K562 (cell line): ENCODE results near the gene SIPA1L2. TPM values are rescaled to one million over a fixed set of nuclear protein-coding genes. Genes with fewer than 3 reads are reported as not detected.

ENCODE experiments used
- ATAC-seq: fragments of 200-7000 bp; cut with Tn5 transposase; 3 replicates; pipeline ENCODE4 v1.9.1; 2020; ENCODE audit warnings: moderate library complexity
- BruUV-seq: library from RNA; stranded (reverse); fragments of 400-500 nt; replicated peaks from 2 replicates; lab custom pipeline; 2021; lab: Mats Ljungman, UMichigan
- CTCF ChIA-PET: fragments of 300-600 bp; formaldehyde crosslinking; extraction: SDS; loops from one replicate; lab custom pipeline; 2021; ENCODE audit warnings: low intra/inter-chr PET ratio; lab: Yijun Ruan, JAX
- POLR2A ChIA-PET: fragments of 300-600, 350-650 bp; sonication (Branson Sonifier 250); formaldehyde crosslinking; extraction: SDS; loops from one replicate; lab custom pipeline; 2021; ENCODE audit warnings: antibody characterized with exemption, inconsistent platforms; lab: Yijun Ruan, JAX
- DNase-seq, 4 experiments: peaks; one replicate each; pipeline versions ENCODE4 v3.0.0 to v3.0.0-alpha.2; 2011 to 2018; ENCODE audit warnings: low spot score in 3 of 4, mixed read lengths in 3 of 4; ENCODE audit errors: extremely low read depth in 1 of 4
- FAIRE-seq: peaks from 2 replicates; lab custom pipeline; 2011; peaks lifted over from hg19 to GRCh38; lab: Jason Lieb, UNC
- H2AFZ ChIP-seq: 2 replicates; pipeline ENCODE4 v1.6.0; 2011; ENCODE audit warnings: low read depth, low read length, control low read depth, inconsistent platforms
- H3K27ac ChIP-seq: fragments of 200-600 bp; 3 replicates; pipeline ENCODE4 v1.8.0; 2011; ENCODE audit warnings: low read depth, mild to moderate bottlenecking, control low read depth, inconsistent platforms, low read length, moderate library complexity, mixed read lengths; ENCODE audit errors: extremely low read depth
- H3K27me3 ChIP-seq, 2 experiments: fragments of 300-600 bp in 1 of 2; 2 replicates in 1 of 2; 3 replicates in 1 of 2; pipeline versions ENCODE4 v1.6.0 to v1.8.0; 2011; ENCODE audit warnings: inconsistent platforms in 2 of 2, low read length in 2 of 2, mild to moderate bottlenecking in 1 of 2, mixed read lengths in 1 of 2, moderate library complexity in 1 of 2; ENCODE audit not compliant: control insufficient read depth in 2 of 2, insufficient read depth in 2 of 2
- H3K36me3 ChIP-seq: fragments of 300-600 bp; 3 replicates; pipeline ENCODE4 v1.8.0; 2011; ENCODE audit warnings: mild to moderate bottlenecking, low read length, inconsistent platforms; ENCODE audit not compliant: control insufficient read depth, insufficient read depth
- H3K4me1 ChIP-seq, 2 experiments: fragments of 200-600 bp in 1 of 2; replicated peaks in 1 of 2; 2 replicates in 1 of 2; 3 replicates in 1 of 2; pipeline versions ENCODE4 v1.5.1 to v1.8.0; 2011; ENCODE audit warnings: inconsistent platforms in 2 of 2, low read length in 2 of 2, mild to moderate bottlenecking in 1 of 2, mixed read lengths in 1 of 2, moderate library complexity in 1 of 2; ENCODE audit not compliant: control insufficient read depth in 2 of 2, insufficient read depth in 2 of 2
- H3K4me2 ChIP-seq: 2 replicates; pipeline ENCODE4 v1.6.1; 2011; ENCODE audit warnings: low read length, control low read depth, inconsistent platforms, mixed read lengths; ENCODE audit not compliant: insufficient read depth
- H3K4me3 ChIP-seq: fragments of 200-600 bp; sonication (generic), shearing (Covaris generic); 2 replicates; pipeline ENCODE4 v1.5.1; 2016; ENCODE audit warnings: control low read depth, inconsistent platforms
- H3K79me2 ChIP-seq: fragments of 200-600 bp; 3 replicates; pipeline ENCODE4 v1.8.0; 2011; ENCODE audit warnings: low read length, inconsistent platforms; ENCODE audit not compliant: control insufficient read depth, insufficient read depth
- H3K9ac ChIP-seq, 2 experiments: 2 replicates each; pipeline versions ENCODE4 v1.6.0 to v1.6.1; 2011; ENCODE audit warnings: low read depth in 2 of 2, low read length in 2 of 2, control low read depth in 1 of 2, inconsistent platforms in 1 of 2, mild to moderate bottlenecking in 1 of 2, mixed read lengths in 1 of 2; ENCODE audit not compliant: insufficient read depth in 1 of 2
- H3K9me1 ChIP-seq: one replicate; pipeline ENCODE4 v1.6.0; 2011; ENCODE audit warnings: inconsistent platforms, mild to moderate bottlenecking, low read length, moderate library complexity; ENCODE audit not compliant: control insufficient read depth, insufficient read depth
- H3K9me3 ChIP-seq: replicated peaks from 2 replicates; pipeline ENCODE4 v1.5.1; 2011; ENCODE audit warnings: low read depth, low read length, inconsistent platforms; ENCODE audit not compliant: control insufficient read depth, insufficient read depth
- H4K20me1 ChIP-seq: replicated peaks from 2 replicates; pipeline ENCODE4 v1.6.1; 2011; ENCODE audit warnings: low read length, inconsistent platforms, mixed read lengths; ENCODE audit not compliant: control insufficient read depth, insufficient read depth
- C11orf30 ChIP-seq: fragments of 450-650 bp; IDR thresholded peaks from 2 replicates; pipeline ENCODE4 v1.6.1; 2016; ENCODE audit warnings: low read depth, mild to moderate bottlenecking
- FOSL1 ChIP-seq: fragments of 200-800 bp; sonication (Bioruptor generic); conservative IDR thresholded peaks from 2 replicates; pipeline ENCODE4 v1.6.1; 2016; ENCODE audit warnings: missing genetic modification characterization, missing compliant biosample characterization
- GATAD2B ChIP-seq: fragments of 450-650 bp; IDR thresholded peaks from 2 replicates; pipeline ENCODE4 v1.6.1; 2017; ENCODE audit warnings: mild to moderate bottlenecking, borderline replicate concordance
- JUND ChIP-seq, 2 experiments: IDR thresholded peaks; 2 replicates in 1 of 2; 3 replicates in 1 of 2; pipeline ENCODE4 v1.6.1; 2011; ENCODE audit warnings: borderline replicate concordance in 2 of 2, low read depth in 2 of 2, low read length in 2 of 2, improper control_type of control experiment in 1 of 2, missing biosample characterization in 1 of 2, missing genetic modification characterization in 1 of 2, missing genetic modification reagents in 1 of 2
- L3MBTL2 ChIP-seq: fragments of 450-650 bp; IDR thresholded peaks from 2 replicates; pipeline ENCODE4 v1.6.1; 2016; ENCODE audit warnings: mild to moderate bottlenecking, moderate library complexity
- MIER1 ChIP-seq: fragments of 450-650 bp; IDR thresholded peaks from 2 replicates; pipeline ENCODE4 v1.6.1; 2016; ENCODE audit warnings: antibody characterized with exemption, mild to moderate bottlenecking, low read depth
- NFE2 ChIP-seq: IDR thresholded peaks from 2 replicates; pipeline ENCODE4 v1.6.1; 2014; ENCODE audit warnings: antibody characterized with exemption, low read depth
- NFE2L1 ChIP-seq: fragments of 450-650 bp; IDR thresholded peaks from 2 replicates; pipeline ENCODE4 v1.6.1; 2016; ENCODE audit warnings: missing genetic modification characterization, low read depth, mild to moderate bottlenecking, missing compliant biosample characterization, moderate library complexity, borderline replicate concordance
- WGBS: fragments of 100-300 bp; shearing (Covaris generic); methylation state at CpG from one replicate; pipeline ENCODE4 v1.1.6; 2016; ENCODE audit warnings: low coverage, mixed read lengths; ENCODE audit not compliant: insufficient coverage; ENCODE audit errors: missing lambda C conversion rate; 5-methylcytosine and 5-hydroxymethylcytosine counted together
- in situ Hi-C: fragments of 300-500 bp; cut with MboI; formaldehyde crosslinking; loops from 4 replicates; pipeline ENCODE4 v1.15.0; 2018; ENCODE audit warnings: inconsistent platforms, mixed read lengths
- intact Hi-C: fragments of 100-400 bp; cut with micrococcal nuclease; formaldehyde crosslinking; loops from 2 replicates; pipeline ENCODE4 v1.14.2; 2022
- polyA plus RNA-seq, 8 experiments: library from polyadenylated mRNA; depleted of rRNA in 4 of 8; stranded (reverse) in 5 of 8; unstranded in 3 of 8; fragments of >200 nt; fragmentation: Nextera tagmentation in 2 of 8; fragmentation: Illumina TruSeq in 1 of 8; extraction: Ambion mirVana in 2 of 8; extraction: Trizol in 1 of 8; gene quantifications; 2 replicates each; pipeline versions ENCODE4 v1.2.1 to v1.2.3, GENCODE V29; 2011 to 2014; ENCODE audit warnings: inconsistent platforms in 1 of 8, missing spikeins in 1 of 8
- total RNA-seq, 7 experiments: library from RNA; depleted of rRNA in 6 of 7; stranded (reverse); fragments of >200 nt in 6 of 7; fragmentation: Illumina TruSeq in 2 of 7; extraction: Trizol in 2 of 7; gene quantifications; 2 replicates each; pipeline versions ENCODE4 v1.2.1 to v1.2.3, GENCODE V29; 2011 to 2021; ENCODE audit warnings: low replicate concordance in 1 of 7
- TF ChIP-seq, protein P1 (sequence below), 2 experiments: fragments of 450-650 bp in 1 of 2; sonication (generic) in 1 of 2; formaldehyde crosslinking in 1 of 2; IDR thresholded peaks in 1 of 2; conservative IDR thresholded peaks in 1 of 2; 2 replicates each; pipeline versions ENCODE4 v1.6.1 to v1.8.1; 2016 to 2023; ENCODE audit warnings: mild to moderate bottlenecking in 2 of 2, moderate library complexity in 2 of 2, inconsistent platforms in 1 of 2, missing genetic modification reagents in 1 of 2
- TF ChIP-seq, protein P2 (sequence below): sonication (generic); formaldehyde crosslinking; IDR thresholded peaks from 2 replicates; pipeline ENCODE4 v1.8.0; 2023; ENCODE audit warnings: missing genetic modification reagents, mild to moderate bottlenecking, borderline replicate concordance

SIPA1L2 gene
- total and polyA plus RNA-seq, 9 of the 15 experiments (the other 6 are each of a cell fraction or from before 2014, with no cell fraction given): 0.04 to 0.22 (median 0.06) TPM; not detected in 5

DNA sequence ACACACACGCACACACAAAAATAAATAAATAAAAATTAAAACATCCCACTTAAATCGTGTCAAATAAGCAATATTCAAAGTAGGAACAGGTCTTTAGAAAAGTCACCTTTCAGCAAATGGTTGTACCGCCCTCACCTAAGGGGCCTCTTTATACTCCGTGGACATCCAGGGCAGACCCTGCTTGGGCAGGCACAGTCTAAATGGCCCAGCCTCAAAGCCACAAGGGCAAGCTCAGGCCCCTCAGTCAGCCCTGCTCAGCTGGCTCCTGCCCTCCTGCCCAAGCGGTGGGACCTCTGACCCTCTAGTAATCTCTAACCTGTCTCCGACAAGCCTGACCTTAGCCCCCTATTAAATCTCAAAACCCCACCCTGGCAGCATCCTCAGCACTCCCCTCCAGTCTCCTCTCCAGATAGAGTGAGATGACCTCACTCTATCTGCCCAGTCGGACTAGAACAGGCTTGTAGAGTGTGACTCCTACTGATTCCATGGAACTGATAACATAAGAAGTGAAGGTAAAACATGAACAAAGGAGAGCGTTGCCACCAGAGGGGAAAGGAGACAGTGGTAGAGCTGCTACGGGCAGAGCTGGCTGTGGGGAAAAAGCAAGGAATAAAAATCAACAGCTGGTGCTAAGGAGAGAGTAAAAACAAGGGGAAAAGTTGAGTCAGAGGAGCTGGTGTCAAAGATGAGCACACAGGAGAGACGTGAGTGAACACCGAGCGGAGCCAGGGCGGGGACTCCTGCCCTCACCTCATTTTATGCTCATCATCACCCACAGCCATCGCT is 36.0 kb downstream of the SIPA1L2 start:
- no peak for FAIRE-seq
- Histone ChIP-seq H3K4me2 (no peak overlapping the region), H3K27ac (no peak overlapping the region), H3K4me3 (no peak overlapping the region), H4K20me1 (no peaks in the 10 kb centered on the region), H3K9me1 (no peaks in the 10 kb centered on the region), H3K36me3 (no peaks in the 10 kb centered on the region), H3K9me3 (no peaks in the 10 kb centered on the region), H3K9ac (no peak overlapping the region), H3K4me1 (no peaks in the 10 kb centered on the region), H3K79me2 (no peaks in the 10 kb centered on the region), H3K27me3 (no peaks in the 10 kb centered on the region; a peak in 1 of 5 replicates)
- ATAC-seq: peak; percentile 25; the same call in 1 of the 3 replicates
- 2% methylated on average over 14 of the region's 14 CpGs for WGBS
- in situ Hi-C loops: no loop called here
- CTCF ChIA-PET: no interaction called here
- intact Hi-C loops: no loop called here
- no TSS peak for BruUV-seq
- POLR2A ChIA-PET: interaction anchor here (1.5 kb wide), 1 partner anchor 14 kb away, joined by 4 read pairs; no protein-coding TSS in a partner anchor
- no peak for DNase-seq
- TF ChIP-seq NFE2L1 (no peak), NFE2 (no peak), MIER1 (no peak), FOSL1 (tag) (peak; percentile 59; the same call in 1 of the 2 replicates), C11orf30 (0 out of 2 replicates have a peak, but pooled peaks have one; percentile 17), GATAD2B (no peak), L3MBTL2 (no peak), JUND (IDR thresholded peaks at IDR 0.05; ENCODE audit: borderline replicate concordance, low read depth, low read length) (0 out of 2 replicates have a peak, but pooled peaks have one; percentile 4), JUND (tag; IDR thresholded peaks at IDR 0.05; ENCODE audit: borderline replicate concordance, low read depth, low read length) (no peak)
- TF ChIP-seq, protein P1, sequence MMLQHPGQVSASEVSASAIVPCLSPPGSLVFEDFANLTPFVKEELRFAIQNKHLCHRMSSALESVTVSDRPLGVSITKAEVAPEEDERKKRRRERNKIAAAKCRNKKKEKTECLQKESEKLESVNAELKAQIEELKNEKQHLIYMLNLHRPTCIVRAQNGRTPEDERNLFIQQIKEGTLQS (IDR thresholded peaks at IDR 0.05): peak; percentile 20; the same call in 1 of the 2 replicates
- TF ChIP-seq, protein P1 (CRISPR knock-in tag; conservative IDR thresholded peaks at IDR 0.05): no peak
- TF ChIP-seq, protein P2, sequence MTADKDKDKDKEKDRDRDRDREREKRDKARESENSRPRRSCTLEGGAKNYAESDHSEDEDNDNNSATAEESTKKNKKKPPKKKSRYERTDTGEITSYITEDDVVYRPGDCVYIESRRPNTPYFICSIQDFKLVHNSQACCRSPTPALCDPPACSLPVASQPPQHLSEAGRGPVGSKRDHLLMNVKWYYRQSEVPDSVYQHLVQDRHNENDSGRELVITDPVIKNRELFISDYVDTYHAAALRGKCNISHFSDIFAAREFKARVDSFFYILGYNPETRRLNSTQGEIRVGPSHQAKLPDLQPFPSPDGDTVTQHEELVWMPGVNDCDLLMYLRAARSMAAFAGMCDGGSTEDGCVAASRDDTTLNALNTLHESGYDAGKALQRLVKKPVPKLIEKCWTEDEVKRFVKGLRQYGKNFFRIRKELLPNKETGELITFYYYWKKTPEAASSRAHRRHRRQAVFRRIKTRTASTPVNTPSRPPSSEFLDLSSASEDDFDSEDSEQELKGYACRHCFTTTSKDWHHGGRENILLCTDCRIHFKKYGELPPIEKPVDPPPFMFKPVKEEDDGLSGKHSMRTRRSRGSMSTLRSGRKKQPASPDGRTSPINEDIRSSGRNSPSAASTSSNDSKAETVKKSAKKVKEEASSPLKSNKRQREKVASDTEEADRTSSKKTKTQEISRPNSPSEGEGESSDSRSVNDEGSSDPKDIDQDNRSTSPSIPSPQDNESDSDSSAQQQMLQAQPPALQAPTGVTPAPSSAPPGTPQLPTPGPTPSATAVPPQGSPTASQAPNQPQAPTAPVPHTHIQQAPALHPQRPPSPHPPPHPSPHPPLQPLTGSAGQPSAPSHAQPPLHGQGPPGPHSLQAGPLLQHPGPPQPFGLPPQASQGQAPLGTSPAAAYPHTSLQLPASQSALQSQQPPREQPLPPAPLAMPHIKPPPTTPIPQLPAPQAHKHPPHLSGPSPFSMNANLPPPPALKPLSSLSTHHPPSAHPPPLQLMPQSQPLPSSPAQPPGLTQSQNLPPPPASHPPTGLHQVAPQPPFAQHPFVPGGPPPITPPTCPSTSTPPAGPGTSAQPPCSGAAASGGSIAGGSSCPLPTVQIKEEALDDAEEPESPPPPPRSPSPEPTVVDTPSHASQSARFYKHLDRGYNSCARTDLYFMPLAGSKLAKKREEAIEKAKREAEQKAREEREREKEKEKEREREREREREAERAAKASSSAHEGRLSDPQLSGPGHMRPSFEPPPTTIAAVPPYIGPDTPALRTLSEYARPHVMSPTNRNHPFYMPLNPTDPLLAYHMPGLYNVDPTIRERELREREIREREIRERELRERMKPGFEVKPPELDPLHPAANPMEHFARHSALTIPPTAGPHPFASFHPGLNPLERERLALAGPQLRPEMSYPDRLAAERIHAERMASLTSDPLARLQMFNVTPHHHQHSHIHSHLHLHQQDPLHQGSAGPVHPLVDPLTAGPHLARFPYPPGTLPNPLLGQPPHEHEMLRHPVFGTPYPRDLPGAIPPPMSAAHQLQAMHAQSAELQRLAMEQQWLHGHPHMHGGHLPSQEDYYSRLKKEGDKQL (CRISPR knock-in tag): no peak
- TF ChIP-seq, all 486 proteins: peak for 4
- H2AFZ ChIP-seq: no peak overlapping the region
